HCT116 (cell line): ENCODE measurements around the gene HLA-DPA1. TPM values are rescaled to one million over a fixed set of nuclear protein-coding genes. Genes with fewer than 3 reads are reported as not detected.

Experiments
- ATAC-seq: fragments of 200-7000 bp; cut with Tn5 transposase; 2 replicates; pipeline ENCODE4 v1.9.1; 2020; ENCODE audit warnings: mild to moderate bottlenecking, moderate library complexity
- BruUV-seq: library from RNA; stranded (reverse); fragments of 400-500 nt; replicated peaks from 2 replicates; lab custom pipeline; 2021; lab: Mats Ljungman, UMichigan
- CTCF ChIA-PET: fragments of 300-600 bp; sonication (Branson Sonifier 250); formaldehyde crosslinking; loops from one replicate; lab custom pipeline; 2021; ENCODE audit warnings: antibody characterized with exemption; lab: Charles Lee
- POLR2A ChIA-PET: fragments of 300-600, 350-600 bp; sonication (Branson Sonifier 250); formaldehyde crosslinking; loops from one replicate; lab custom pipeline; 2021; ENCODE audit warnings: antibody characterized with exemption; lab: Charles Lee
- RAD21 ChIA-PET, 2 experiments: fragments of 300-600 bp; sonication (Branson Sonifier 250); formaldehyde crosslinking; loops; one replicate each; lab custom pipeline; 2023; ENCODE audit warnings: low total read pairs in 2 of 2; ENCODE audit not compliant: uncharacterized antibody in 2 of 2, unreplicated experiment in 2 of 2, low non-redundant PET in 1 of 2; lab: Charles Lee
- DNase-seq: peaks from one replicate; pipeline ENCODE4 v3.0.0-alpha.2; 2010; ENCODE audit warnings: low read depth, low spot score
- H2AFZ ChIP-seq: fragments of 200-600 bp; shearing (Covaris generic), sonication (generic); 2 replicates; pipeline ENCODE4 v1.6.1; 2017; ENCODE audit warnings: low read depth, mixed run types, mixed read lengths, antibody characterized with exemption, low read length; ENCODE audit not compliant: poor library complexity, severe bottlenecking
- H3K27ac ChIP-seq: 2 replicates; pipeline ENCODE4 v1.5.1; 2012; ENCODE audit warnings: low read depth, low read length
- H3K27me3 ChIP-seq: fragments of 200-600 bp; sonication (generic); 2 replicates; pipeline ENCODE4 v1.6.1; 2016; ENCODE audit warnings: mixed run types, low read length, mixed read lengths; ENCODE audit not compliant: insufficient read depth
- H3K36me3 ChIP-seq, 2 experiments: fragments of 200-500 bp in 1 of 2; fragments of 200-600 bp in 1 of 2; sonication (Bioruptor generic) in 1 of 2; sonication (generic) in 1 of 2; 2 replicates each; pipeline versions ENCODE4 v1.5.1 to v1.6.1; 2014 to 2016; ENCODE audit warnings: low read length in 2 of 2, inconsistent platforms in 1 of 2, mixed read lengths in 1 of 2, mixed run types in 1 of 2; ENCODE audit not compliant: insufficient read depth in 2 of 2, control insufficient read depth in 1 of 2
- H3K4me1 ChIP-seq, 2 experiments: fragments of 200-600 bp in 1 of 2; sonication (generic) in 1 of 2; 2 replicates each; pipeline versions ENCODE4 v1.5.1 to v1.6.1; 2012 to 2017; ENCODE audit warnings: low read length in 2 of 2, inconsistent platforms in 1 of 2, mild to moderate bottlenecking in 1 of 2, mixed read lengths in 1 of 2, mixed run types in 1 of 2, moderate library complexity in 1 of 2; ENCODE audit not compliant: insufficient read depth in 2 of 2, control insufficient read depth in 1 of 2
- H3K4me2 ChIP-seq: fragments of 200-600 bp; sonication (generic); 2 replicates; pipeline ENCODE4 v1.6.1; 2017; ENCODE audit warnings: mixed run types, low read length, mixed read lengths
- H3K4me3 ChIP-seq, 2 experiments: fragments of 200-600 bp in 1 of 2; sonication (generic) in 1 of 2; replicated peaks in 1 of 2; 2 replicates each; pipeline ENCODE4 v1.5.1; 2011 to 2016; ENCODE audit warnings: low read length in 2 of 2, control low read depth in 1 of 2, low read depth in 1 of 2, mild to moderate bottlenecking in 1 of 2, mixed read lengths in 1 of 2, mixed run types in 1 of 2
- H3K79me2 ChIP-seq: fragments of 200-600 bp; sonication (generic); 2 replicates; pipeline ENCODE4 v1.6.1; 2017; ENCODE audit warnings: mild to moderate bottlenecking, mixed run types, low read length, moderate library complexity, mixed read lengths; ENCODE audit not compliant: insufficient read depth
- H3K9ac ChIP-seq: fragments of 200-600 bp; sonication (generic); 2 replicates; pipeline ENCODE4 v1.6.1; 2016; ENCODE audit warnings: low read length, mixed read lengths
- H3K9me2 ChIP-seq: fragments of 200-600 bp; sonication (generic), shearing (Covaris generic); 2 replicates; pipeline ENCODE4 v1.6.1; 2017; ENCODE audit warnings: mixed run types, mild to moderate bottlenecking, moderate library complexity; ENCODE audit not compliant: insufficient read depth
- H3K9me3 ChIP-seq, 2 experiments: fragments of 200-500 bp in 1 of 2; fragments of 200-600 bp in 1 of 2; sonication (Bioruptor generic) in 1 of 2; sonication (generic) in 1 of 2; 2 replicates each; pipeline ENCODE4 v1.6.1; 2014 to 2017; ENCODE audit warnings: low read length in 2 of 2, mixed read lengths in 2 of 2, inconsistent platforms in 1 of 2, low read depth in 1 of 2, mild to moderate bottlenecking in 1 of 2, mixed run types in 1 of 2, moderate library complexity in 1 of 2; ENCODE audit not compliant: control insufficient read depth in 1 of 2, insufficient read depth in 1 of 2
- H4K20me1 ChIP-seq: fragments of 200-600 bp; sonication (generic), shearing (Covaris generic); 2 replicates; pipeline ENCODE4 v1.6.1; 2017; ENCODE audit warnings: mixed run types, mild to moderate bottlenecking, moderate library complexity; ENCODE audit not compliant: insufficient read depth
- CBX3 ChIP-seq: IDR thresholded peaks from 2 replicates; pipeline ENCODE4 v1.6.1; 2012; ENCODE audit warnings: low read depth
- CEBPB ChIP-seq: IDR thresholded peaks from 2 replicates; pipeline ENCODE4 v1.6.1; 2012; ENCODE audit warnings: low read depth
- FOSL1 ChIP-seq: IDR thresholded peaks from 2 replicates; pipeline ENCODE4 v1.6.1; 2012; ENCODE audit warnings: low read depth
- POLR2A ChIP-seq: IDR thresholded peaks from 2 replicates; pipeline ENCODE4 v1.7.0; 2011; ENCODE audit warnings: borderline replicate concordance; ENCODE audit not compliant: insufficient read depth, insufficient read length; ENCODE audit errors: extremely low read depth
- POLR2AphosphoS5 ChIP-seq: IDR thresholded peaks from 2 replicates; pipeline ENCODE4 v1.6.1; 2011; ENCODE audit warnings: mild to moderate bottlenecking, low read depth, low read length, moderate library complexity
- SRF ChIP-seq: IDR thresholded peaks from 2 replicates; pipeline ENCODE4 v1.6.1; 2012; ENCODE audit warnings: low read depth
- YY1 ChIP-seq: IDR thresholded peaks from 2 replicates; pipeline ENCODE4 v1.6.1; 2011; ENCODE audit warnings: low read length, low read depth, moderate library complexity, mild to moderate bottlenecking; ENCODE audit not compliant: insufficient replicate concordance; ENCODE audit errors: extremely low read depth
- ZFX ChIP-seq: fragments of 450-650 bp; IDR thresholded peaks from 2 replicates; pipeline ENCODE4 v1.6.1; 2017
- ZNF274 ChIP-seq: fragments of 200-500 bp; sonication (Bioruptor generic); IDR thresholded peaks from 2 replicates; pipeline ENCODE4 v1.6.1; 2014; ENCODE audit warnings: mild to moderate bottlenecking, low read depth, low read length, inconsistent platforms
- intact Hi-C: fragments of 100-400 bp; cut with micrococcal nuclease; formaldehyde crosslinking; loops from 2 replicates; pipeline ENCODE4 v1.10.0; 2022
- total RNA-seq: library from RNA; stranded (reverse); gene quantifications from one replicate; pipeline ENCODE4 v1.2.1, GENCODE V29; 2021; ENCODE audit not compliant: unreplicated experiment
- TF ChIP-seq, protein P1 (sequence below): IDR thresholded peaks from 2 replicates; pipeline ENCODE4 v1.6.1; 2012; ENCODE audit warnings: low read depth

HLA-DPA1 gene
- total RNA-seq, 1 experiment from 2014 or later: 0.89 TPM

DNA sequence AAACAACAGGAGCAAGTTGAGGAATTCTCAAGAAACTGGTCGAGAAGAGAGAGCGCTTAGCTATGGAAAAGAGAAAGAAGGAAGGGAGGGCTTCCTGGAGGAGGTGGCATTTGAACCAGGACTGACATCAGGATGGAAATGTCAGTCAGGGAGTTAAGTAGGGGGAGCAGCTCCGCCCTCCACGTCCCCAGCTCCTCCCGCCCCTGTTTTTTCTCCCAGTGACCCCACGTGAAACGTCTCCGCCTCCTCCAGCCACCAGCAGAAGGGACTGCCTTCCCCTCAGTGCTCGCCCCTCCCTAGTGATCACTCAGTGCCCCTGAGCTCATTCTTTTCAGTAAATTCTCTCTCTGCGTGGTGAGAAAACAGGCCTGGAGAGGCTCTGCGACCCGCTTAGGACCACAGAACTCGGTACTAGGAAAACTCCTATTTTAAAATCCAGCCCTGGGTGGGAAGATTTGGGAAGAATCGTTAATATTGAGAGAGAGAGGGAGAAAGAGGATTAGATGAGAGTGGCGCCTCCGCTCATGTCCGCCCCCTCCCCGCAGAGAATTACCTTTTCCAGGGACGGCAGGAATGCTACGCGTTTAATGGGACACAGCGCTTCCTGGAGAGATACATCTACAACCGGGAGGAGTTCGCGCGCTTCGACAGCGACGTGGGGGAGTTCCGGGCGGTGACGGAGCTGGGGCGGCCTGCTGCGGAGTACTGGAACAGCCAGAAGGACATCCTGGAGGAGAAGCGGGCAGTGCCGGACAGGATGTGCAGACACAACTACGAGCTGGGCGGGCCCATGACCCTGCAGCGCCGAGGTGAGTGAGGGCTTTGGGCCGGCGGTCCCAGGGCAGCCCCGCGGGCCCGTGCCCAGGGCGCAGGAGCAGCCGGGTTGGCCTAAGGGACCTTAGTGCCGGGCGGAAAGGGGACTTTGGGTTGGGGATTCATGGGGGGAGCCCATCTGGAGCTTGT lies 7.0 kb upstream of the HLA-DPA1 start (continued):
- TF ChIP-seq, protein P1, sequence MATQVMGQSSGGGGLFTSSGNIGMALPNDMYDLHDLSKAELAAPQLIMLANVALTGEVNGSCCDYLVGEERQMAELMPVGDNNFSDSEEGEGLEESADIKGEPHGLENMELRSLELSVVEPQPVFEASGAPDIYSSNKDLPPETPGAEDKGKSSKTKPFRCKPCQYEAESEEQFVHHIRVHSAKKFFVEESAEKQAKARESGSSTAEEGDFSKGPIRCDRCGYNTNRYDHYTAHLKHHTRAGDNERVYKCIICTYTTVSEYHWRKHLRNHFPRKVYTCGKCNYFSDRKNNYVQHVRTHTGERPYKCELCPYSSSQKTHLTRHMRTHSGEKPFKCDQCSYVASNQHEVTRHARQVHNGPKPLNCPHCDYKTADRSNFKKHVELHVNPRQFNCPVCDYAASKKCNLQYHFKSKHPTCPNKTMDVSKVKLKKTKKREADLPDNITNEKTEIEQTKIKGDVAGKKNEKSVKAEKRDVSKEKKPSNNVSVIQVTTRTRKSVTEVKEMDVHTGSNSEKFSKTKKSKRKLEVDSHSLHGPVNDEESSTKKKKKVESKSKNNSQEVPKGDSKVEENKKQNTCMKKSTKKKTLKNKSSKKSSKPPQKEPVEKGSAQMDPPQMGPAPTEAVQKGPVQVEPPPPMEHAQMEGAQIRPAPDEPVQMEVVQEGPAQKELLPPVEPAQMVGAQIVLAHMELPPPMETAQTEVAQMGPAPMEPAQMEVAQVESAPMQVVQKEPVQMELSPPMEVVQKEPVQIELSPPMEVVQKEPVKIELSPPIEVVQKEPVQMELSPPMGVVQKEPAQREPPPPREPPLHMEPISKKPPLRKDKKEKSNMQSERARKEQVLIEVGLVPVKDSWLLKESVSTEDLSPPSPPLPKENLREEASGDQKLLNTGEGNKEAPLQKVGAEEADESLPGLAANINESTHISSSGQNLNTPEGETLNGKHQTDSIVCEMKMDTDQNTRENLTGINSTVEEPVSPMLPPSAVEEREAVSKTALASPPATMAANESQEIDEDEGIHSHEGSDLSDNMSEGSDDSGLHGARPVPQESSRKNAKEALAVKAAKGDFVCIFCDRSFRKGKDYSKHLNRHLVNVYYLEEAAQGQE: no peak

DNA sequence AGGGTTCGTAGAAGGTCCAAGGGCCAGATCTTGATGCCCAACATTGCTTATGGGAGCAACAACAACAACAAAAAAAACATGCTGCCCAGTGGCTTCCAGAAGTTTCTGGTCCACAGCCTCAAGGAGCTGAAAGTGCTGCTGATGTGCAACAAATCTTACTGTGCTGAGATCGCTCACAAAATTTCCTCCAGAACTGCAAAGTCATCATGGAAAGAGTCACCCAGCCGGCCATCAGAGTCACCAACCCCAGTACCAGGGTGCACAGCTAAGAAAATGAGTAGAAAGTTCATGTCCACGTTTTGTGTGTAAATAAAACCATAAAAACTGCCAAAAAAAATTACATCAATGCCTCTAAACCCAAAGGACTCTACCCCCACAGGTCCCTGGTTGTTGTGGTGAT lies 6.1 kb upstream of the HLA-DPA1 start:
- no peaks in the 10 kb centered on the region for H3K36me3 ChIP-seq
- H3K9ac ChIP-seq: no peak overlapping the region
- ChIA-PET CTCF (no interaction called here), POLR2A (no interaction called here), RAD21 (no interaction called here)
- H3K27ac ChIP-seq: no peak overlapping the region
- TF ChIP-seq POLR2AphosphoS5 (no peak), CBX3 (no peak), SRF (no peak), ZFX (no peak), YY1 (no peak), FOSL1 (no peak), CEBPB (no peak), ZNF274 (no peak), POLR2A (no peak)
- no peaks in the 10 kb centered on the region for H3K27me3 ChIP-seq
- intact Hi-C loops: no loop called here
- H4K20me1 ChIP-seq: no peaks in the 10 kb centered on the region
- no peaks in the 10 kb centered on the region for H3K9me2 ChIP-seq
- no peak overlapping the region for H3K4me3 ChIP-seq
- no peak for DNase-seq
- H3K79me2 ChIP-seq: no peaks in the 10 kb centered on the region
- H3K9me3 ChIP-seq: no peaks in the 10 kb centered on the region
- peaks cover 0 to 6% of the 10 kb centered on the region in 2 experiments; a peak in 1 of 4 replicates for H3K4me1 ChIP-seq
- no peak for ATAC-seq
- H3K4me2 ChIP-seq: no peak overlapping the region
- no TSS peak for BruUV-seq
- no peak overlapping the region for H2AFZ ChIP-seq
